GM18507 (cell line): Measurements from ENCODE around the gene CACNB4.
A peak's percentile ranks its signal among the peaks of the same experiment; 100 is the strongest.
"Not testable (repeated sequence)": the region's sequence is repeated elsewhere in the genome, so short reads cannot be mapped to it uniquely, and the experiment has no call there.

Source experiments
- DNase-seq: peaks from one replicate; pipeline ENCODE4 v3.0.0; 2011; ENCODE audit warnings: low read depth; ENCODE audit not compliant: insufficient read length; ENCODE audit errors: extremely low spot score
- FAIRE-seq: peaks from 2 replicates; lab custom pipeline; 2011; peaks lifted over from hg19 to GRCh38; lab: Jason Lieb, UNC

The CACNB4 gene

DNA sequence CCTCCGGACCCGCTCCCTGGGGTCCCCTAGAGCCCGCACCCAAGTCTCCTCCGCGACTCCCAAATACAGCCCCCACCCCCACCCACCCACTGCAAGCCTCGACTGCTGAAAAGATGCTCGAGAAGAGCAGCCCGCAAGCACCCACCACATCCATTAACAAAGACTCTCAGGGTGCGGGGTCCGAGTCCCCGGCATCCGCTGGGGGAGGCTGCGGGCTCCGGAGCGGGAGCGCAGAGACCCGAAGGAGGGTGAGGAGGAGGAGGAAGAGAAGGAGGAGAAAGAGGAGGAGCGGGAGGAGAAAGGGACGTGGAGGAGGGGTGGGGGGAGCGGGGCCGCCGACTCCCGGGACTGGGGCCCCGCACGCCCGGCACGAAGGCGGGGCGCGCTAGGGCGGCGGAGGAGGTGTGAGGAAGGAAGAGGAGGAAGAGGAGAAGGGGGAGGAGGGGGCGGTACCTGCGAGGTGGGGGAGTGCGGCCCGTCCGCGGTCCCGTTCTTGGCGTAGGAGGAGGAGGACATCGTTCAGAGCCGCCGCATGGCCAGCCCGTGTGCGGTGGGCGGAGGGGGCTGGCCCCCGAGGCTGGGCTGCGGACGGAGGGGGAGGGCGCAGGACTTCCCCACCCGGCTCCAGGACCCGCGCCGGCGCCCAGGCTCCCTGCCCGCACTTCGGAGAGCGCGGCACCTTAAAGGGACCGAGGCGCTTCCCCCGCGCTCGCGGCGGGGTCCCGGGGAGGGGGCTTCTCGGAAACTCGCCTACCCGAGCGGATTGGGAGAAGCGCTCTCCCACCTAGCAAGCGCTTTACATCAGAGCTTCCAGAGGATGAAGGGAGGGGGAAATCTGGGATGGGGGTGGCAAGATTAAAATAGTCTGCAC lies at the start of gene CACNB4:
Gene CACNB4 (minus strand): TSS at position 549 of the 871 bp plus-strand sequence.
- DNase-seq: peak; percentile 18
- no peak for FAIRE-seq

DNA sequence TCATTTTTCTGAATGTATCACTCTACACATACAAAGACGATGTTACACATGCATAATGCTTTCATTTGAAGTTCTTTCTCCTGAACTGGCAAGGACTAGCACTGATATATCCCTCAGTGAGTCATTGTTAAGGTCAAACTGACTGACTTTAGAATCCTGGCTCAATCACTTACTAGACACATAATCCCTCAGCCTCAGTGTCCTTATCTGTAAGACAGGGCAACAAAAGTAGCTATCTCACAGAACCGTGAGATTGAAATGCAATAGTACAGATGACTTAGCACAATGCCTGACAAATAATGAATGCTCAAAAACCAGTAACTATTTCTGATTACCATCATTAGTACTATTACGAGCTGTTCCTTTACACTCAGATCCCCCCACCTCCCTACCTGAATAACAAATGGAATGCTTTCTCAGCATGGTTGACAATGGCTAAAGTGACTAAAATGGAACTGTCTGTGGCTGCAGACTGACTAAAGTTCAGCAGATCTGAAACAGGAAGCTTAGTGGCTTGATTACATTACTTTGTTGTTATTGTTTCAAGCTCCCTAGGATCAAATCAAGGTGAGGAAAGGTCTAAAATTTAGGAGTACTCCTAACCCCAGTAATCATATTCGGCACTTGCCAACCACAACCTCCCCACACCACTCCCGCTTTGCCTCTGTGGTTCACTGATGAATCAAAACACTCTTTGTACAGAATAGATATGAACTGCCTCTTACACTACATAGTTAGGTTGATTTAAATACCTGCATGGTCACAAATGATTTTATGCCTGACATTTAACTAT lies 35.8 kb upstream of the CACNB4 start:
- FAIRE-seq: peak; percentile 79
- peak; percentile 7 for DNase-seq

DNA sequence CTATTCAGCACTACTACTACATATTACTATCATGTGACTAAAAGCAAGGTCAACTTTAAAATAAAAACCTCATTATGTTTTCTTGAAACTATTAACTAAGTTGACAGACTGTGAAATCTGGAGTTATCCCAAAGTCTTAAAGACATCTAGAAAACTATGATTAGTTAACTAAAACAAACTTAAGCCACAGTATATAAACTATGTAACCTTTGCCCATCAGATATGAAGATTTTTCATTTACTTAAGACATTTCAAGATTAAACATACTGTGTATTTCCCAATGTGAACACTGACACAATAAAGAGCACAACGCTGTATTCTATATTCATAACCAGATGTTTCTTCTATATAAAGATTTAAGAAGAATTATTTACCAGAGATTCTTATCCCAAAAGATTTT lies 33.5 kb upstream of the CACNB4 start:
- DNase-seq (no peak), FAIRE-seq (no peak)

DNA sequence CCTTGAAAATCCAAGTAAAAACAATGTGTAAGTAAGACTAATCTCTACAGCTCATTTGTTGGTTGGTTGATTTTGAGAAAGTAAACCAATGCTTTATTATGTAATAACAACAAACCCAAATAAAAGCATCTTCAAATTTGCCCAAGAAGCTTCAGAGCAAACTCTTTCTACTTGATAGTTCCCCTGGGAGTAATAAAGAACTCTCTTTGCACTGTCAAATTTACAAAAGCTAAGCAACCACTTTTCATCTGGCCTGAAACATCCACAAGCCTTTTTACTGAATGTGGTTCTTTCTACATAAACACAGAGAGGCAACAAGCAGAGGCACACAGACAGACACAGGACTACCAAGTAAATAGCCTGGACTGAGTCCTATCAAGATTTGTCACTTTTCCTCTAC lies 28.8 kb upstream of the CACNB4 start:
- DNase-seq (no peak), FAIRE-seq (no peak)

DNA sequence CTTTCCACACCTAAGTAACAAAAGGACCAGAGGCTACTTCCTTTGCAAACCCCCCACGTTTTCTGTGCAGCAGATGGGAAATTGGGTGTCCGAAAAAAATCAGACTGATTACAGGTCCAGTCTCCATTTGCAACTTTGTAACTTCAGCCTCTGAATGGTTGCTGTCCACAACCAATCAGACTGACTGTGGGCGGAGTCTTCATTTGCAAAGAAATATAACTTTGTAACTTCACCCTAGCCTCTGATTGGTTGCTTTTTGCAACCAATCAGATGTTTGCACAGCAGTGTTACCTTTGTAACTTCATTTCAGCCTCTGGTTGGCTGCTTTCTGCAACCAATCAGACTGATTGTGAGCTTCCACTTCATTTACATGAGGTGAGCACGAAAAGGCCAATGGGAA lies 27.8 kb upstream of the CACNB4 start:
- DNase-seq (no peak), FAIRE-seq (no peak)

DNA sequence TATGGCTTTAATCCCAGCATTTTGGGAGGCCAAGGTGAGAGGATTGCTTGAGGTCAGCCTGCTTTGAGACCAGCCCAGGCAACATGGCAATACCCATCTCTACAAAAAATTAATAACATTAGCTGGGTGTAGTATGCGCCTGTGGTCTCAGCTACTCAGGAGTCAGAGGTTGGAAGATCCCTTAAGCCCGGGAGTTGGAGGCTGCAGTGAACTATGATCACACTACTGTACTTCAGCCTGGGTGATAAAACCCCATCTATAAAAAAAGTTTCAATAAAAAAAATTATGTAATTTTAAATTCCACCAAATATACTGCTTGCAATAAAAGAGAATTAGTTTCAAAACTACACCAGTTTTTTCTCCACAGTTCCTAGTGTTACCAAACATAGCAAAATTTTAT lies 23.3 kb upstream of the CACNB4 start:
- no peak for FAIRE-seq
- DNase-seq: no peak

DNA sequence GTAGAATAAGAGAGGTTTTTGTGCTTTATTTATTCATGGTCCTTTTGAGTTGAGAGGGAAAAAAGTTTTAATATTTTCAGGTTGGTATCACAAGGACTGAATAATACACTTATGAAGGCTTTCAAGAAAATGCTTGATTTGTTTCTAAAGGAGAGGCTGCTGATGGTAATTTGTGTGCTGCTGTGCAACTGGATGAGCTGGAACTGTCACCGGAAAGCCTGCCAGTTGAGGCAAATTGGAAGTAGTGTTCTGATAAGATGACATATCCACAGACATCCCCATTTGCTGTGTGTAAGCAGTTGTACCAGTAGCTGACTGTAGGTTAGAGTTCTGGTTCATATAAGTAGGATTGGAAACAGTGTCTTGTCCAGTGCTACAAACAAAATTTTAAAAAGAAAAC lies 21.6 kb upstream of the CACNB4 start:
- FAIRE-seq: peak; percentile 12

DNA sequence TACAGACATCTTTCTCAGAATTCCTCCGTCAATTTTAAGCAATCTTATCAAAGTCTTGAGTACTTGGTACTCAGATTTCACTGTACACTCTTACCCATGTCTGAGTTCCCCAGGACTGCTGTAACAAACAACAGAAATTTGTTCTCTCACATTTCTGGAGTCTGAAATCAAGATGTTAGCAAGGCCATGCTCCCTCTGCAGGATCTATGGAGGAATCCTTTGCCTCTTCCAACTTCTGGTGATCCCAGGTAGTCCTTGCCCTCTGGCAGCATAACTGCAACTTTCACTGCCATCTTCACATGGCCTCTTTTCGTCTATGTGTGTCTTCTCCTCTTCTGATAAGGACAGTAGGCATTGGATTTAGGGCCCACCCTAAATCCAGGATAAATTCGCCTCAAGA lies 17.1 kb upstream of the CACNB4 start:
- FAIRE-seq (no peak), DNase-seq (no peak)

More for the DNA sequence above, 21.6 kb upstream of the CACNB4 start:
- DNase-seq: no peak

DNA sequence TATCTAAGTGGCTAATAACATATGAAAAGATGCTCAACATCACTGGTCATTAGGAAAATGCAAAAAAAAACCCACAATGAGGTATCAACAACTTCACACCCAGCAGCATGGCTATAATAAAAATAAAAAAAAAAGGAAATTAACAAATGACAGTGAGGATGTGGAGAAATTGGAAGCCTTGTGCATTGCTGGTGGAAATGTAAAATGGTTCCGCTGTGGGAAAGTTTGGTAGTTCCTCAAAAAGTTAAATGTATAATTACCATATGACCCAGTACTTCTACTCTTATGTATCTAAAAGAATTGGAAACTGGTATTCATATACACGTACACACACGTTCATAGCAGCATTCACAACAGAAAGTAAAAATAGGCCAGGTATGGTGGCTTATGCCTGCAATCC lies 15.5 kb upstream of the CACNB4 start:
- no peak for FAIRE-seq
- DNase-seq: no peak

DNA sequence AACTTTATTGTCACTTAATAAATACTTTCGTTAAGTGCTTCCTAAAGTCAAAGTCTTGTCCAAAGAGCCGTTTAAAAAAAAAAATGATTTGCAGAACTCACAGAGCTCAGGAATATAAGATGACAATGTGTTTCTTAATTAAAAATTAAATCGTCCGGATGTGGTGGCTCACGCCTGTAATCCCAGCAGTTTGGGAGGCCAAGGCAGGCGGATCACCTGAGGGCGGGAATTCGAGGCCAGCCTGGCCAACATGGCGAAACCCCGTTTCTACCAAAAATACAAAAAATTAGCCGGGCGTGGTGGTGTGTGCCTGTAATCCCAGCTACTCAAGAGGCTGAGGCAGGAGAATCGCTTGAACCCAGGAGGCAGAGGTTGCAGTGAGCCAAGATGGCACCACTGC lies 8.3 kb upstream of the CACNB4 start:
- not testable (repeated sequence) for FAIRE-seq, DNase-seq

DNA sequence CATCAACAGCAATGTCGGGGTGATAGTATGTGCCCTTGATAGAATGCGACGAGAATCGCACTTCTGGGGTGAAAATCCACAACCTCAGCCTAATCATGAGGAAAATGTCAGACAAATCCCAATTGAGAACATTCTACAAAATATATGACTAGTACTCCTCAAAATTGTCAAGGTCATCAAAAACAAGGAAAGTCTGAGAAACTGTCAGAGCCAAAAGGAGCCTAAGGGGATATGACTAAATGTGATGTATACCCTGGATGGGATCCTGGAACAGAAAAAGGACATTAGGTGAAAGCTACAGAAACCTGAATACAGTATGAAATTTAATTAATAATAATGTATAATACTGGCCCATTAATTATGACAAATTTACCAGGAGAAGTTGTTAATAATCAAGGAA lies 7.6 kb upstream of the CACNB4 start:
- FAIRE-seq (no peak), DNase-seq (no peak)

DNA sequence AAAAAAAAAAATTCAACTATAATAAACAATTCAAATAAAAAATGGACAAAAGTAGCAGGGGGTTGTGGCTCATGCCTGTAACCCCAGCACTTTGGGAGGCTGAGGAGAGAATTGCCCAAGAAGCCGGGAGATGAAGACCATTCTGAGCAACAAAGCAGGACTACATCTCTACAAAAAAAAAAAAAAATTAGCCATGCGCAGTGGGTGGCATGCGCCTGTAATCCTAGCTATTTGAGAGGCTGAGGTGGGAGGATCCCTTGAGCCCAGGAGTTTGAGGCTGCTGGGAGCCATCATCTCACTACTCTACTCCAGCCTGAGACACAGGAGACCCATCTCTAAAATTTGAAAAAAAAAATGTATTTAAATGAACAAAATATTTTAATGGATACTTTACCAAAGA lies 4.4 kb upstream of the CACNB4 start:
- DNase-seq (no peak), FAIRE-seq (no peak)

DNA sequence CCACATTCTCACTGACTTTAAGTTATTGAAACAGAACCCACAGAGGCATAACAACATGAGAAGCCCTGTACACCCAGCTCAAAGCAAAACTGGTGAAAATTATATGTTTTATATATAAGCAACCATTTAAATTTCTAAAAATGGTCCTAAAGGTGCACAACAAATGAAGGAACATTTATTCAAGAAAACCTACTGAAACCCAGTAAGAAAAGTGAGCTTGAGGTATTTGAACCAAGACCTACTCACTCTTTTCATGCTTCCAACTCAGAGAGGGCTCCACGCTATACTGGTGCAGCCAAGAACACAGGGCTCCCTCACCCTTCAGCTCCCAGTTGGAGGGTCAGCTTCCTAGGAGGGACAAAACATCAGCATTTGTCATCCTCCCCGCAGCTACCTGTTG lies 2.1 kb upstream of the CACNB4 start:
- FAIRE-seq (no peak), DNase-seq (no peak)

DNA sequence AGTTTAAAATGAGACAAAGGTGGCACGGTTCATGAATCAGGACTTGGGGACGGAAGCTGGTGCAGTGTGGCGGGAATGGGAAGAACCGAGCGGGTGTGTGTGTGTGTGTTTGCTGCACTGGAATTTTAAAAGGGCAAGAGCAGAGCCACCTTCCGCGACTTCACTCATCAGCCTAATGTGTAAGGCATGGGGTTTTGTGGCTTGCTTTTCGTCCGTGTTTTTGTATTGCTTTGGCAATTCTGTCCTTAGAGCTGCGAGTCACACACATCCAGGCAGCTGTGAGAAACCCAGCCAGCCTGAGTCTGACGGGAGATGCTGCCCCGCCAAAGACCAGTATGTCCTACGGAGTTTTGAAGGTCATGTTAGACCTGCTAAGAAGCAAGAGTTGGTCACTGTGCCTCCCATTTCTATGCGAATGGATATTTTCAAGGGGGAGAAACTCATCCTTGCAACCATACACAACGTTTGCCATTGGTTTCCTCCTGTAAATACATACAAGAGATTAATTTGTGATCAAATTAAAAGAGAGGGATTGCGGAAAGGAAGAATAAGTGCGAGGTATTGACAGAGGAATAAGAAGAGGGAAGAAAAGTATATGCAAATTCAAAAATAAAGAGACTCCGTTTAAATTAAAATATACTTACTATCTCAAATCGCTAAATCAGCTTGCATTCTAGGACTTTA lies 665 bp upstream of the CACNB4 start:
- FAIRE-seq (peak; percentile 50), DNase-seq (no peak)

DNA sequence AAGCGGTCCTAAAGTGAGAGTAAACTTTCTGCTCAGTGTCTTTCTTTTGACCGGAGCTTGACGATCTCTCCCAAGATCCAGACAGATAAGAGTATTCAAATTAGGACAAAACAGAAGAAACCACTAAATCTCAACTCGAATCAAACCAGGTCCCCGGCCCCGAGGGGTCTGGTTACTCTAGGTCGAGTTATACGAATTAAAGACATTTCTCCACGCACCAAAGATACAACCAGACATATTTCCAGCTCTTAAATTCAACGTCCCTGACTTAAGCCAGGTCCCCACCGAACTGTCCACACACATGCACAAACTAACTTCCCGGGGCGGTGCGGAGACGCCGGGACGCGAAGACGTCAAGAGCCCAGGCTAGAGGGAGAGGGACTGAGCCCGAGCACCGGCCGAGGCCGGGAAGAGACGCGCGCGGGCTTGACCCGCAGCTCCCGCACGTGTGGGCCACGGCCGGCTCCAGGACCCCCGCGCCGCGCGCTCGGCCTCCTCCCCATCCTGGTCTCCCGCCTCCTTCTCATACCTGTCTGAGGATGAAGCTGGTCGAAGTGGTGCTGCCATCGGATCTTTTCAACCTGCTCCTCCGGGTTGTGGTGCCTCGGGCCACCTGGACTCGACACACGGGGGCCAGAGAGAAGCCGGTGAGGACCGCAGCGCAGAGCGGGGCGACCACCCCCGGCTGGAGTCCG lies 896 bp downstream of the CACNB4 start:
- FAIRE-seq: no peak
- DNase-seq: peak; percentile 14

DNA sequence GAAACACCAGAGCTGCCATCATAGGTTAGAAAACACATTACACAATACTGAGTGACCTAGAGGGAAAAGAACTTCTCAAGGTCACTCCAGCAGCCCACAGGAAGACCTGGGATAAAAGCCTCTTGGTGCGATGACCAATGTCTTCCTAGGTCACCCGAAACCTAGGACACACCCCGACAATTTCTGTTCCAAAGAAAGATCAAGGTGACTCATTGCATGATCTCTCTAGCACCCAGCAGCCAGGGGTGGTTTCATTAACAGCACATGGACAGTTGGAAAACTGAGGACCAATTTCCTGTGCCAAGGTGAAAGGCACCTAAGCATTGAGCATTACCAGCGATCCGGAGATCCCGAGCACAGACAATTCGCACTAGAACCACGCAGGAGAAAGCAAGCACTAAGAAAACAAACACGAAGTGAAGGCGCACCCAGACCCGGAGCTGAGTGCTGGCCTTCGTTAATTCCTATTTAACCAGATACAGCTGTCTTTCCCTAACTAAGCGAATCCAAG lies 1.5 kb downstream of the CACNB4 start:
- FAIRE-seq (peak; percentile 59), DNase-seq (no peak)

DNA sequence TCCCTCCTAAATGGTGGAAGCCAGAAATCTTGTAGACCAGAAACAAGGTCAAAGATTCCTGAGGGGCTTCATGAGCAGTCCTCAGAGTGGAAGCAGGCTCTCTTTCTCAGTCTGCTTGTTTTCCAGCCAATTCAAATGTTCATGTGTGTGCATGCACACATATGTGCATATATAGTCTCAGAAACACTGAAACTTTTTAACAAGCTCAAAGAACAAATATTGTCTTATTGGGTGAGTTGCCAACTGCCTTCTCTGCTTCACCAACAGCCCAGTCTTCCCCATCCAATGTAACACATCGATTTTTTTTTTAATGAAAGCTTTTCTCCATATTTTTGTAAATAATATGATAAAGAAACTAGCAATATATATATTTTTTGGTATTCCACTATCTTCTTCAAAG lies 3.7 kb downstream of the CACNB4 start:
- DNase-seq (no peak), FAIRE-seq (no peak)

DNA sequence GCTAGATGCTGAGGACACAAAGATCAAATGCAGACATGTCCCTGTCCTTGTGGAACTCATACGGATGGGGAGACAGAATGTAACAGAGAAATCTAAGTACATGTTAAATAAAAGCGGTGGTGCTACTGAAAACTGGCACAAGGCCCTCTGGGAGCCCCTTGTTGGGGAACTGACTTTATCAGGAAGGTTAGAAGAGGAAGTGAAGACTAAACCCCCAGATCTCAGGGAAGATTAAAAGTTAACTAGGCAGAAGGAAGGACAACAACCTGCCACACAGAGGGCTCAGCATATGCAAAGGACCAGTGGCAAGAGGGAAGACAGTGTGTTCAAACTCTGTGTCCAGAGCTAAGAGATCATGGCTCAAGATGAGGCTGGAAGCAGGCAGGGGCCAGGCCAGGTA lies 4.8 kb downstream of the CACNB4 start:
- DNase-seq (no peak), FAIRE-seq (peak; percentile 69)

DNA sequence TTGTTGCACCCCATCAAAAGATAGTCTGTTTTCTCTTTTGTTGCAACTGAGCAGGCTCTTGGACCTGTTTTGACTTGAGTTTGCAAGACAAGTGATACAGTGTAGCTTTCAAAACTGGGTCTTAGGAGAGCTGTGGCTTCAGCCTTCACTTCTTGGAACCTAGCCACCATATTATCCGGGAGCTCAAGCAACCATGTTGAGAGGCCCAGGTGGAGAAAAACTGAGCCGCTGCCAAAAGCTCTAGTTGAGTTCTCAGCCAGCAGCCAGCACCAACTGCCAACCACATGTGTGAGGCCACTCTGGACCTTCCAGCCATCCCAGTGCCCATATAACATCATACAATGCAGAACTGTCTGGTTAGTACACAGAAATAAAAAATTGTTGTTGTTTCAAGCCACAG lies 5.4 kb downstream of the CACNB4 start:
- DNase-seq: no peak
- FAIRE-seq: peak; percentile 39
